ENCODE data around the gene CNGA2.

CNGA2 gene

GRCh38 chrX:151712253-151712652, 22.3 kb upstream of the CNGA2 start:
- DNase-seq: no peak

GRCh38 chrX:151713849-151714248, 20.7 kb upstream of the CNGA2 start:
- DNase-seq: no peak

GRCh38 chrX:151714362-151714761, 20.2 kb upstream of the CNGA2 start:
- DNase-seq: no peak

GRCh38 chrX:151715752-151716151, 18.8 kb upstream of the CNGA2 start, which contains the start of gene FATE1:
FATE1 (plus strand) TSS chrX:151716035; CDS start chrX:151716120, 85 bp downstream.
- no peak for DNase-seq

- DNase-seq: no peak
These were observed 12.2 kb upstream of the CNGA2 start for GRCh38 chrX:151722241-151722846.

GRCh38 chrX:151723156-151723760, 11.3 kb upstream of the CNGA2 start:
- no peak for DNase-seq

- no peak for DNase-seq
These were observed 9.8 kb upstream of the CNGA2 start for GRCh38 chrX:151724563-151725337.

- no peak for DNase-seq
These were observed 9.3 kb upstream of the CNGA2 start for GRCh38 chrX:151725338-151725614.

- DNase-seq: no peak
These were observed 7.8 kb upstream of the CNGA2 start for GRCh38 chrX:151726751-151727150.

GRCh38 chrX:151727346-151727745, 7.2 kb upstream of the CNGA2 start:
- no peak for DNase-seq

- DNase-seq: no peak
These were observed 5.4 kb upstream of the CNGA2 start for GRCh38 chrX:151729056-151729725.

- no peak for DNase-seq
These were observed 673 bp downstream of the CNGA2 start for GRCh38 chrX:151735219-151735618.

- DNase-seq: no peak
These were observed 2.1 kb downstream of the CNGA2 start for GRCh38 chrX:151736685-151737084.

GRCh38 chrX:151737494-151737893, 2.9 kb downstream of the CNGA2 start:
- no peak for DNase-seq

- no peak for DNase-seq
These were observed 4.2 kb downstream of the CNGA2 start for GRCh38 chrX:151738751-151739150.

GRCh38 chrX:151741606-151742005, 7.1 kb downstream of the CNGA2 start:
- DNase-seq: no peak

- no peak for DNase-seq
These were observed 7.8 kb downstream of the CNGA2 start for GRCh38 chrX:151742311-151742710.

- no peak for DNase-seq
These were observed 9.3 kb downstream of the CNGA2 start for GRCh38 chrX:151743651-151744470.

- no peak for DNase-seq
These were observed 11.1 kb downstream of the CNGA2 start for GRCh38 chrX:151745651-151746050.

- no peak for DNase-seq
These were observed 12.0 kb downstream of the CNGA2 start for GRCh38 chrX:151746502-151746901.

GRCh38 chrX:151750511-151750910, 16.0 kb downstream of the CNGA2 start:
- no peak for DNase-seq

GRCh38 chrX:151752847-151753246, 18.3 kb downstream of the CNGA2 start:
- no peak for DNase-seq

Measured in NCI-H2227 treated with DMSO at 0.1 percent for 48 hours (cell line).